SU-DHL-6 (cell line): ENCODE results near the gene PPP1R13B.

ENCODE experiments used
- CTCF ChIP-seq: fragments of 200-600 bp; sonication (generic); IDR thresholded peaks from one replicate; pipeline ENCODE4 v1.5.1; 2017; ENCODE audit warnings: antibody characterized with exemption, mild to moderate bottlenecking, low read length, moderate library complexity; ENCODE audit not compliant: insufficient read depth, poor library complexity, severe bottlenecking
- EZH2phosphoT487 ChIP-seq: fragments of 200-600 bp; sonication (generic), shearing (Covaris generic); conservative IDR thresholded peaks from 2 replicates; pipeline ENCODE4 v1.6.1; 2018; ENCODE audit warnings: mild to moderate bottlenecking, antibody characterized with exemption, low read length, moderate library complexity, mixed read lengths

DNA sequence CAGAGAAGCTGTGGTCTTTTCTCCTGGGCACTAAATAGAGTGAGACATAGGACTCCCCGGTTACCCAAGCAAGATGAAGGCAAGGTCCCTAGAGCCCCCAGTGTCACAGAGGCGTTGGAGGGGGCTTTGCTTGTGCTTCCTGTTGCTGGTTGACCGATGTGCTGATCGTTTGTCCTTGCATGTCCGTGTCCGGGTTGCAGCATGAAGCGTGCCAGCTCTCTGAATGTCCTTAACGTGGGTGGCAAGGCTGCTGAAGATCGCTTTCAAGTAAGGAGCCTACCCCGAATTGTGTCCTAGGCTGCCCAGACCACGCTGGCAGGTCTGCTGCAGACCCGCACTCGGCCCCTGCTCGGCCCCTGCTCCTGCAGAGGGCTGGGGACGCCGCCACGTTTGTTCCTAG, 155.2 kb downstream of the PPP1R13B start:
- TF ChIP-seq CTCF (no peak), EZH2phosphoT487 (no peak)
